ENCODE results near the gene OR10C1.

DNA sequence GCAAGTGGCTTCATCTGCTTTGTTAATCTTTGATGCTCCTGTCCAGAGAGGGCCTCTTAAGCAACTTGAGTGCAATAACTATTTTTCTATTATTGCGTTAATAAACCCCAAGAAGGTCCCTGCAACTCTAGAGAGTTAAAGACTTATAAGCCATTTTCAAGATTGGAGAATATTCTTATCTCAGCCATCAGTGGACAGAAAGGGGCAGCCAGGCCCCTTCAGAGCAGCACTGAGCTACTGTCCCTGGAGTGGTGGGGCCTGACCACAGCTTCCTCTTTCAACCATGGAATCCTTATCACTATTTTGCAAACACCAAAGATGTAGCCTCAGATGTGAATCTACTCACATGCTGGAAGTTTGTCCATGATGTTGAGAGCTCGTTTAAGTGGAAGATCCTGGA lies 51.4 kb downstream of the OR10C1 start:
- TF ChIP-seq REST (IDR thresholded peaks at IDR 0.05; ENCODE audit: insufficient read depth in 1 of 2, low read depth in 2 of 2, low read length in 1 of 2) (no peak), CTCF (IDR thresholded peaks at IDR 0.05) (no peak), POLR2AphosphoS5 (IDR thresholded peaks at IDR 0.05; ENCODE audit: low read depth, low read length) (no peak), SIN3A (IDR thresholded peaks at IDR 0.05; ENCODE audit: borderline replicate concordance, insufficient read depth, low read depth, low read length) (no peak)
